GM19043 (cell line): Measurements from ENCODE around the gene ETNPPL.
"Not testable (repeated sequence)": the region's sequence is repeated elsewhere in the genome, so short reads cannot be mapped to it uniquely, and the experiment has no call there.

Experiments
- ATAC-seq: cut with Tn5 transposase; IDR thresholded peaks from one replicate; pipeline ENCODE4 v1.9.1; 2021; ENCODE audit warnings: low read depth; ENCODE audit not compliant: unreplicated experiment

ETNPPL gene

GRCh38 chr4:108763226-108763593 lies 357 bp upstream of the ETNPPL start:
- ATAC-seq = no peak

- no peak for ATAC-seq
Measured at GRCh38 chr4:108758498-108758897, 4.4 kb downstream of the ETNPPL start.

- ATAC-seq = no peak
Measured at GRCh38 chr4:108754327-108754726, 8.5 kb downstream of the ETNPPL start.

- ATAC-seq = peak; percentile 57
Measured at GRCh38 chr4:108751321-108751720, 11.5 kb downstream of the ETNPPL start.

GRCh38 chr4:108749119-108749518 lies 13.7 kb downstream of the ETNPPL start:
- no peak for ATAC-seq

- ATAC-seq = no peak
Measured at GRCh38 chr4:108746511-108746910, 16.3 kb downstream of the ETNPPL start.

GRCh38 chr4:108744307-108744706 lies 18.5 kb downstream of the ETNPPL start:
- no peak for ATAC-seq

- ATAC-seq = no peak
Measured at GRCh38 chr4:108742451-108743420, 20.1 kb downstream of the ETNPPL start.

- ATAC-seq = no peak
Measured at GRCh38 chr4:108738003-108738706, 24.7 kb downstream of the ETNPPL start.

GRCh38 chr4:108731006-108731405 lies 31.8 kb downstream of the ETNPPL start:
- ATAC-seq = no peak

- no peak for ATAC-seq
Measured at GRCh38 chr4:108730579-108730978, 32.3 kb downstream of the ETNPPL start.

GRCh38 chr4:108729731-108730130 lies 33.1 kb downstream of the ETNPPL start:
- no peak for ATAC-seq

- ATAC-seq = no peak
Measured at GRCh38 chr4:108725457-108725856, 37.4 kb downstream of the ETNPPL start.

GRCh38 chr4:108717386-108717785 lies 45.5 kb downstream of the ETNPPL start:
- no peak for ATAC-seq

GRCh38 chr4:108716340-108716739 lies 46.5 kb downstream of the ETNPPL start:
- no peak for ATAC-seq

GRCh38 chr4:108714880-108715279 lies 48.0 kb downstream of the ETNPPL start:
- no peak for ATAC-seq

- not testable (repeated sequence) for ATAC-seq
Measured at GRCh38 chr4:108710578-108710977, 52.3 kb downstream of the ETNPPL start.

- ATAC-seq = no peak
Measured at GRCh38 chr4:108709722-108710121, 53.1 kb downstream of the ETNPPL start.

- no peak for ATAC-seq
Measured at GRCh38 chr4:108709234-108709633, 53.6 kb downstream of the ETNPPL start.

- ATAC-seq = no peak
Measured at GRCh38 chr4:108706289-108706688, 56.6 kb downstream of the ETNPPL start.

GRCh38 chr4:108703966-108704365 lies 58.9 kb downstream of the ETNPPL start:
- no peak for ATAC-seq

- no peak for ATAC-seq
Measured at GRCh38 chr4:108703370-108703769, 59.5 kb downstream of the ETNPPL start.
